Measurements from ENCODE around the gene INHA. TPM values are rescaled to one million over a fixed set of nuclear protein-coding genes. Genes with fewer than 3 reads are reported as not detected.
A peak's percentile ranks its signal among the peaks of the same experiment; 100 is the strongest.

Gene INHA
- total RNA-seq, 1 donor from 2014 or later = 0.28 TPM

DNA sequence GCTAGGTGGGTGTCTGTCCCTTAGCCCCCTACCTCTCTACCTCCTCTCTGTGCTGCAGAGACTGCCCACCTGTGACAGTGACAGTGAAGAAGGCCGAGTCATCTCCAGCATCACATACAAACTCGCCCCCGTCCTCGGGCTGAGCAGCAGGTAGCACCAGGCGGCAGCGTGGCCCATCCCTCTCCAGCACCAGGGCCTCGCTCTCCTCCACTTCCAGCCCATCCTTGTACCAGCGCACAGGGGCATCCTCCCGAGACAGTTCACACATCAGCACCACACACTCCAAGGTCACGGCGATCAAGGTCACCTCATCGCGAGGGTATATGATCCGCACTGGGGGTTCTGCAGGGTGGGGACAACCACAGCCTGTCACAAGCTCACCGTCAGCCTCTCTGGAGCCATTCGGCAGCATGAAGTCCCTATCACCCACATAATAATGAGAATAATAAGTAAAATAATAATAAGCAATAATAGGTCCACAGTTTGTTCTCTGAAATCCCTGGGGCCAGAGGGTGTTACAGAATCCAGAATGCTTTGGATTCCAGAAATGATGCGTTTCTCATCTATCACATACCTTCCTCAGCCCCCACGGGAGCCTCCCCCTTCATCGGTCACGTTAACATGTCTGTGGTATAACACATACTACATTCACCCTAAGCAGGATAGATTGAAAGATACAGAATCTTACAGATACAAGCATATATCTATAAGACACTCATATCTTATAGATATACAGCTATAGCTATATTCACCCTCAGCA is 12.8 kb upstream of the INHA start:
- ATAC-seq = no peak

DNA sequence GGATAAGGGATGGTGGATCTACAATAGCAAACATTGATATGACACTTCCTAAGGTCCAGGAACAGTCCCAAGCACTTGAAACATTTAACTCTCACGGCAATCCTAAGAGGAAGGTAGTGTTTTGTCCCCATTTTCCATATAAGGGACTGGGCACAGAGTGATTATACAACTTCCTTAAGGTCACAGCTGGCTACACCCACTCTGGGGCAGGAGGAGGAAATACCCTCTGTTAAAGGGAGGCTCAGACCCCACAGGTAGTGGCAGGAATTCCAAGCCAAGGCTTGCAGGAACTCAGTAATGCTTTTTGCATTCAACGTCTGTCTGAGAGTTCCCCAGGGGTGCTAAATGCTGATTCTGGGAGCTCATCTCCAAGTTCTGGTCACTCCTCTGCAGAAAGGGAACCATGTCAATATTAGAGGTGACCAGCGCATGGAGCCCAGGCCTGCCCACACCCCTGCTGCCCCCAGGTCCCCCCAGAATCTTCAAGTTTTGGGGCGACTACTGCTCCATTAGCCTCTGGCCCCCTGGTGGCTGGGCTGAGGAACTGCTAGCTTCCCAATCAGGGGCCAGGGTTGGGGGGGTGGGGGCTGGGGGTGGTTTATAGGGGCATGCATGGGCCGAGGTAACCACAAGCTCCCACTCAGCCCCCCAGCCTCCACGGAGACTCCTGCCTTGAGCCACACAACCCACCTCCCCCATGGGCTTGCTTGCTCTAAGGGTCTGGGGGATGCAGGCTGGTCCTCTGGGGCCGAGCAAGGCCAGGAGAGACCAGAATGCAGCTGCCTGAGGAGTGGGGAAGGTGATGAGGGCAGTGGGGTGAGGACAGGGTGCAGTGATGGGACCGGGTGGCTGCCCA is 11.8 kb upstream of the INHA start:
- ATAC-seq = no peak

DNA sequence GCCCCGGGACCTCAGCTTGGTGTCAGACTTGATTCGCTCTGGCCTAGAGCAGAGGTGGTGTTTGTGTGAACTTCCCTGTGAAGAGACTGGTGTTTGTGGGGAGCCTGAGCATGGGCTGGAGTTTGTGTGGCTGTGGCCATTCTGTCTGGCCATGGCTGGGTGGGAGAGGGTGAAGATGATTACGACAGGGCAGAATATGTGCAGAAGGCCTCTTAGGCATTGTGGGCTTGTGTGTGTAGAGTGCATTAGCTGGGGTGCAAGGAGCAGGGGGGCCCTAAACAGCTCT is 11.3 kb upstream of the INHA start:
- no peak for ATAC-seq

DNA sequence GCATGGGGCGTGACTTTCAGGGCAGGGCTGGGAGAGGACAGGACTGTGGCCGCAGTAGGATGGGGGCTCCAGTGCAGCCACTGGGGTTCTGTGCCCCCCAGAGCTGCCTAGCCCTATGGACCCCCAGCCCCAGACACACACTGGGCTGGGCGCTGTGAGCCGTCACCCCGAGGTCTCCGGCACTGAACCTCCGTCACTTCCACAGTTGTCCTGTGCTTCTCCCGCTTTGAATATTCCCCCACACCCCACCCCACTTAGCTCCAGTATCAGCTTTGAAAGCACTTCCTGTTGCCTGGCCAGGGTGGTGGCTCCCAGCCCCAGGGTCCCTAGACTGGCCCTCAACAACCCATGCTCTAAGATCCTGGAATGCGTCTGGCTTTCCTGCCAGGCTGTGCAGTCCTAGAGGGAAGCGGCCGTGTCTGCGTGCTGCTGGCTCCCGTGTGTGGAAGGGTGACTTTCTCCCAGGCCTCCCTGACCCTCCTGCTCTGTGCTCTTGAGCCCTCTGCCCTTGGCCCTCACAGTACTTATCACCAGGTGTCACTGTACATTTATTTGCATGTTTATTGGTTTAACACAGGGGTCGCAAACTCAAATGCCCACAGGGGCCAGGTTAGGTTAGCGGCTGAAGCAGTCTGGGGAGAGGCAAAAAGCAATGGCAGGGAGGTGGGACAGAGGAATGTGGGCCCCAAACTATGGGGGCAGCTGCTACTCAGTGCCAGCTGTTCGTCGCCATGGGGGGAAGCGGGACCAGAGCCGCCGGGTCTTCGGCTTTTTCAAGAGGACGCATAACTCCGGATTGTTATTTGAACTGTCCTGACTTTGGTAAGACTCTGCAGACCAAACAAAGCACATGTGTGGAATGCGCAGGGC is 10.7 kb upstream of the INHA start:
- ATAC-seq = no peak

DNA sequence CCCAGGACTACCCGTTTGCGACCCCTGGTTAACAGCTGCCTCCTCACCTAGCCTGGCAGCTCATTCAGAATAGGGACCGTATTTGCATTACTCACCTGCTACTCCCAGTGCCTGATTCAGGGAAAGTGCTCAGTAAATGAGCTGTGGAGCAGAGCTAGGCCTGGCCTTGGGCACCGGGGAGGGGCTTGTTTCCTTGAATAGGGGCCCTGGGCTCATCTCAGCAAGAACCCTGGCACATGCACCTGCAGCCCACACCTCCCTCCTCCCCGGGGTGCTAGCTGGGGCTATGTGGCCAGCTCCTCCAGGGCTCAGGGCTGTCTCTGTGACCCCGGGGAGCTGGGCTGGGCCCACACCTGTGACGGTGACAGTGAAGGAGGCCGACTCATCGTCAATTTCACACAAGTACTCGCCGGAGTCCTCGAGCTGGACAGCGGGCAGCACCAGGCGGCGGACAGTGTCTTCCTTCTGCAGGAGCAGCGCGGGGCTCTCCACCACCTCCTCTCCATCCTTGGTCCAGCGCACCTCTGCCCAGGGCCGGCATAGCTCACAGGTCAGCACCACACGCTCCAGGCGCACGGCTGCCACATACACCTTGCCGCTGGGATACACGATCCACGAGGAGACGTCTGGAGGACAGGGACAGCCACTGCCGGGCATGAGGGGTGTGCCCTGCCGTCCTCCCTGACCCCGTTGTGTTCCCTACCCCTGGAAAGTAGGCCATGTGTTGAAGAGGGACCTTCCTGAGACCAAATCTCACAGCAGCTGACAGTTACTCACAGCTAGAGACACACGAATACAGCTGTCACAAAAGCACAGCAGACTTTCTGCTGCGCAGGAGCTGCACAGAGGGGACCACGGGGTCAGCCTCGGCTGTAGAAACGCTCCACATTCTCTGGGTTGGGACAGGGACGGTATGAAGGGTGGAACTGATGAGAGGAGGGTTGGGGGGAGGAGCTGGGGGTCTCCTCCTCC is 9.8 kb upstream of the INHA start:
- no peak for ATAC-seq

DNA sequence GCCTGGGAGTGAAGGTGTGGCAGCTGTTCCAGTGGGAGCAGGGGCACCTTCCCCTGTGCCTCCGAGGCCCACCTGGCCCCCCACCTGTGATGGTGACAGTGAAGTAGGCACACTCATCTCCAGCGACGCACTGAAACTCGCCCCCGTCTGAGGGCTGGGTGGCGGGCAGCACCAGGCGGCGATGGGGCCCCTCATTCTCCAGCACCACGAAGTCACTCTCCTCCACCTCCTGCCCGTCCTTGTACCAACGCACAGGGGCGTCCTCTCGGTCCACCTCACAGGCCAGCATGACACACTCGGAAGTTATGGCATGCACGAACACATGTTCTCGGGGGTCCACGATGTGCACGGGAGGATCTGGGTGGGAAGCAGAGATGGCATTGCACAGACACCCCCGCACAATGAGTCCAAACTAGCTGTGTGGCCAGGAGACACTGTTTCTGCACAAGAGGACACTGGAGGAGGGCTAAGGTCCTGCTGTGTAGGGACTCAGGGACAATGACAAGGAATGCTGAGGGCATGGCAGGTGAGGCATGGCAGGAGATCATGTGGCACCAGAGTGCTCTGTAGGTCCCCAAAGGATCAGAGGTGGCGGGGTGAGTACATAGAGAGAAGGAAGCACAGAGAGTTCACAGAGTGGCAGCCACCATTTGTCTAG is 8.7 kb upstream of the INHA start:
- ATAC-seq = no peak

DNA sequence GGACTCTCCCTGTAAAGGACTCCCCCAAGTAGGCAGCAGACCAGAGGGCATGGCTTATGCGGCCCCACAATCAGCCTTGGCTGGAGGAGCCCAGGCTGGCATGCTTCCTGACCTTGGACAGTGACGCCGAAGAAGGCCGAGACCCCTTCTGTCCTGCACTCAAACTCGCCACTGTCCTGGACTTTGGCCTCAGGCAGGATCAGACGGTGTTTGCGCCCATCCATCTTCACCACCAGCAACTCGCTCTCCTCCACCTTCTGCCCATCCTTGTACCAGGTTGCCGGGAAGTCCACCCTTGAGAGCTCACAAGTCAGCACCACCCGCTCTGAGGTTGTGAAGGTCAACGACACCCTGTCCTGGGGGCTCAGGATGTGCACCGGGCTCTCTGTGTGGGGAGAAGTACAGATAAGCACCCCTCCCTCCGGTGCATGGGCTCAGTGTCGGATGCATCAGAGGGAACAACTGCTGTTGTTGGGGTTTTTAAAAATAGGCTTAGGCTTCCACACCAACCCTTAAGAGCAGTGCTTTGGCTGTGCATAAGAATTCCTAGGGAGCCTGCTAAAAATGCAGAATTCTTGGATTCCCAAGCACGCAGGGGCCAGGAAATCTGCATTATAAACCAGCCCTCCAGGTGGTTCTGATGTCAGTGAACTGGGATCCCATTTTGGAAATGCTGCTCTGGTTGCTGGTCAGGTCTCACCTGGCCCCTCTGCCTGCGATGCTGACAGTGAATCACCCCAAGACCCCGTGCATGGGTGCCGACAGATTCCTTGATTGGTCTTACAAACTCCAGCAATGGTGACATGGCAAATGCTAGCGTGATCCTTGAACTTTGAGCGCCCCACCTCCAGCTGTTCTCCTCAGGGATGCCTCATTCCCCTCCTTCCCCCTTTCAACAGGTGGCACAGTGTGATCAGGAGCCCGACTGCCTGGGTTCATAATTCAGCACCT is 6.7 kb upstream of the INHA start:
- no peak for ATAC-seq

DNA sequence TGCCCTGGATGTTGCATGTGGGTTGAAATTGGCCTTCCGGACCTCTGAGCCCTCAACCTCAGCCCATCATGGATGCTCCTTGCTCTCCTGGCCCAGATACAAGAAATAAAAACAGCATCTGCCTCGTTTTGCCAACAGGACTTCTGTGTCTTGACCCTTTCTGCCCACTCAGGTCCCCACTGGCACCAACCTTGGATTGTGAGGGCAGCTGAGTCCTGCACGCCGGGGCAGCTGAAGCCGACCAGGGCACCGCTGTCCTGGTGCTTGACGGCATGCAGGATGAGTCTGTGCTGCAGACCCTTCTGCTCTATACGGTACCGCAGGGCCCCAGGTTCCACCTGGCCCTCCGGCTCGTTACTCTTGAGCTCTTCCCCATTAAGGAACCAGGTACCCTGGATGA is 5.5 kb upstream of the INHA start:
- no peak for ATAC-seq

DNA sequence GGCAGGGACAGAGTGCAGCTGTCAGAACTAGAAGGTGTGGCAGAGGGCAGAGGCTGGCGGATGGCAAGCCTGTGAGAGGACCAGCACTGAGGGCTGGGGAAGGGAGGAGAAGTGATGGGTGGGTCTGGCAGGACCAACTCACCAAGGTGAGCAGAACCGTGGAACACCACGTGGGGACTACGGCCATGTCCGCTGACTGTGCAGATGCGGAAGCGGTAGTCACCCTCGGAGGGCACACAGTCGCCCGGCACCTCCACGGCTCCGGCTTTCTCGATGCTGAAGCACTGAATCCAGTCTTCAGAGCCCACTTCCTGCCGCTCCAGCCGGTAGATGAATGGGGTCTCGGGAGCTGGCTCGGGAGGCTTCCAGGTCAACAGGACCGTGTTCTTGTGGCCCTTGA is 5.0 kb upstream of the INHA start:
- ATAC-seq = no peak

DNA sequence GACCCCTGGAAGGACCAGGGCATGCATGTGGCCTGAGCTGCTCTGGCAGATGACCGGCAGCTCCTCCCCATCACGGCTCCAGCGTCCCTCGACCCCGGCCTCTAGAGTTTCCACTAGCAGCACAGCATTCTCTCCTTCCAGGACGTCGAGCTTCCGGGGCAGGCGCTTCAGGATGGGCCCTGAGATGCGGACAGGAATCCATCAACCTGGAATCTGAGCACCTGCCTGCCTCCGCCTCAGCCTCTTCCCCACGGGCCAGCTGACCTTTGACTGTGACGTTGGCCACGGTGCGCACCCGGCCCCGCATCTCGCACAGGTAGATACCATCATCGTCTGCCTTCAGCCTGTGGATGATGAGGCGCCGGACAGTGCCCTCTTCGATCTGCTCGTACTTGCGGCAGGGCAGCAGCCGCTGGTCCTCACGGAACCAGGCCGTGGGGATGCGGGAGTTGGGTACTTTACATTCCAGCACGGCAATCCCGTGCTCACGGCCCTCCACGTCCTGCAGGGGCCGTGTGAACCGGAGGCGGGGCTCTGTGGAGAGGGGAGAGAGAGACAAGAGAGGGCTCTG is 4.2 kb upstream of the INHA start:
- no peak for ATAC-seq

DNA sequence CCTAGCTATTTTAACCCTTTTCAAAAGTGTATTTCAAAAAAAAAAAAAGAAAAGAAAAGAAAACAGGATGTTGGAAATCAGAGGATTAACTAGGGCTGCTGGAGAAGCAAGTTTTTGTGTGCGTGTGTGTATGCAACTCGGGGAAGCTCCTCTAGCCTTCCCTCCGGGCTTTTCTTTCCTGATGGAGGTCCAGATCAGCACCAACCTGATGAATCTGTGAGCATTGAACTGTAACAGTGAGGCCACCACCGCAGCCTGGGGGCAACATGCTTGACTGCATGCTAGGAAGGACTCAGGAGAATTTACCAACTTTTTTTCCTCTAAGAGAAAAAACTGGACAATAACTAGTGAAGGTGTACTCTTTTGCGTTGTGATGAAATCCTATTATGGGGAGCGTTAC is 3.1 kb upstream of the INHA start:
- no peak for ATAC-seq

DNA sequence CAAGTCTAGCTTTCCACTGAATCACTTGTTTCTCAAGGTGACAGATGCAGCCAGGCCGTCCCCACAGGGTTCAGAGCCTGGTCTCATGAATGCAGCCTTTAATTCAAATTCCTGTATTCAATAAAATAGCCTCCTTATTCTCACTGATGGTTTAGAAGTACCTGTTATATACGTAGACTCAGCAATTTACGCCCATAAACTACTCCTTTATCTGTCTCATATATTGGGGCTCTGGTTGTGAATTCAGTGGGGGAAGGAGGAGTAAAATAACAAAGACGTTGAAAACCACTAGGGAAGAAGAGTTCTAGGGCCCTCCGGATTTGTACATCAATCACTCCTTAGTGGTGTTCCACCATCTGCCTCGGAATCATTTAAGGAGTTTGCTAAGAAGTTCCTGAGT is 2.5 kb upstream of the INHA start:
- ATAC-seq = no peak

DNA sequence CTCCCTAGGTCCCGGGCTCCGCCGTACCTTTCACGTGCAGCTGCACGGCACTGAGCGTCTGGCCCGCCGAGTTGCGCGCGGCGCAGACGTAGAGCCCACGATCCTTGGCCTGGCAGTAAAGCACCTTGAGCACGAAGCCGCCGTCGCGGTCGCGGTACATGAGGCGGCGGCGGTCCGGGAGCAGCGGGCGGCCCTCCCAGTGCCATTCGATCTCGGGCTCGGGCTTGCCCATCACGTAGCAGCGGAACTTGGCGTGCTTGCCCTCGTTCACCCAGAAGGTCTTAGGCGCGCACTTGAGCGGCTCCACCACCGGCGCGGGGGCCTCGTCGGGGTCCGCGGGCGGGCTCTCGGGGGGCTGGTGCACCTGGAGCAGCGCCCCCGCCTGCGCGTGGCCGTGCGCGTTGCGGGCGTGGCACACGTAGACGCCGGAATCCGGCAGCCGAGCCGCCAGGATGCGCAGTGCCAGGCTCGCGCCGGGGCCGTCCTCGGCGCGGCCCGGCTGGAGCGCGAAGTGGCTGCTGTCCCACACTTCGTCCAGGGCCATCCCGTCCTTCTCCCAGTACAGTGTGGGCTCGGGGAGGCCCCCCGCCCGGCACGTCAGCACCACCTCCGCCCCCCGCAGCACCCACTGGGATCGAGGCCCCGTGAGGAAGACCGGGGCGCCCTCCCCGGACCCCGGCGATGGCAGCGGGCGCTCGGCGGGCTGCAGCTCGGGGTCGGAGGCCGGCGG is 1.8 kb upstream of the INHA start:
- ATAC-seq = peak; percentile 45

DNA sequence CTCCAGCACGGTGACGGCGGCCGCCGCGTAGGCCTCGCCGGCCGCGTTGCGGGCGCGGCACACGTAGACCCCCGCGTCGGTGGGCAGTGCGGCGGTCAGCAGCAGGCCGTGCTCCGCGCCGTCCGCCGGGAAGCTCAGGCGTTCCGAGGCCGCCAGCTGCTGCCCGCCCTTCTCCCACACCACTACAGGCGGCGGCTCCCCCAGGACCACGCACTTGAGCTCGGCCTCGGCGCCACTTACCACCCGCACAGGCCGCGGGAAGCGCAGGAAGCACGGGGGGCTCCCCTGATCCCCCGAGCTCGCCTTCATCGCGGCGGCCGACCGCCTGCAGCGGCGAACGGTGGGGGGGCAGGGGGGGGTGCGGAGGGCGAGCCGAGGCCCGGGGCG is 1.2 kb upstream of the INHA start:
- ATAC-seq = no peak

DNA sequence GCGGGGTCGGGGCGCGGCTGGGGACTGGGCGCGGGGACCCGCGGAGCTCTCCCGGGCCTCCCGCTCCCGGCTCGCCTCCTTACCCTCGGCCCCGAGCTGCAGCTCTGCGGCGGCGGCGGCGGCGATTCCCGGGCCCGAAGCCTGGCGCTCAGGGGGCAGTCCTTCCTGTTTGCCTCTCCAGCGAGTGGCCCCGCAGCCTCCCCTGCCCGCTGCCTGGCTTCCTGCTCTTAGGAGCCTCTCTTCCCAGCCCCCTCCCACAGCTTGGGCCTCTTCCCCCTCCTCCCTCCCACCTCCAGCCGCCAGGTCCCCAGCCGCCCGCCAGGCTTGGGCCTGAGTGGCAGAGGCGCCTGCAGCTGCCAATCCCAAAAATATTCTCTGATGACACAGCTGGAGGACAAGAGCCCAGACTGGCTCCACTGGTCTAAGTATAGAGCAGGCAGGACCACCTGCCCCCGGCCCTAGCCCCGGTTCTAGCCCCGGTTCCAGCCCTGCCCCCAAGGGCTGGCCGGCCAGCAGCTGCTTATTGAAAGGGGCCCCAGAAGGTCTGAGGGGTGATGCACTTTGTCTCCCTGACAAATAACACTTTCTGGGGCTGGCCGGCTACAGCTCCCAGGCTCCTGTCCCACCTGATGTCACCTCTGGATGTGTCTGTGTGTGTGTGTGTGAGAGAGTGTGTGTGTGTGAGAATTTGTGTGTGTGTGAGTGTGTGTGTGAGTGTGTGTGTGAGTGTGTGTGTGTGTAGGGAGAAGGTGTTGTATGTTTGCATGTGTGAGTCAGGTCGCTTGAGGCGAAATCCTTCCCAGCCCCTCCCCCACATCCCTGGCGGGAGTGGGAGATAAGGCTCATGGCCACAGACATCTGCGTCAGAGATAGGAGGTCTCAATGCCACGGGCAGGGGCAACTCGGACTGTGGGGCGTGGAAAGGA is 536 bp upstream of the INHA start, which contains the start of gene OBSL1:
Gene OBSL1, minus strand, starts transcription at position 229 of the 926 bp plus-strand sequence. CDS start 307 bp downstream, outside the sequence.
- ATAC-seq = peak; percentile 51

DNA sequence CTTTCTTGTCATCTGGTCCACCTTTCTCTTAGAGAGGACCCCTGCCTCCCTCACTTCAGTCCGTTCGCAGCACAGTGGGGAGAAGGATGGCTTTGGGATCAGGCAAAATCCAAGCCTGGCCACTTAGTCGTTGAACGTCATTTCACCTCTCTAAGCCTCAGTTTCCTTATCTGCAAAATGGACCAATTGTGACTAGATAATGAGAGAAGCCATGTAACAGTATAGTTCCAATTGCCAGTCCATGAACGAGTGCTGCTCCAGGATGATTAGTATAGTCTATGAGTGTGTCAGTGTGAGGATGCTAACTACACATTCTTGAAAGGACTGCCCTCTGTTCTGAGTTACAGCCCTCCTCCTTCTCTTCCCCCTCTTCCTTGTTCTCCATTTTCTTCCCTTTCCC is 1.1 kb downstream of the INHA start:
- no peak for ATAC-seq

DNA sequence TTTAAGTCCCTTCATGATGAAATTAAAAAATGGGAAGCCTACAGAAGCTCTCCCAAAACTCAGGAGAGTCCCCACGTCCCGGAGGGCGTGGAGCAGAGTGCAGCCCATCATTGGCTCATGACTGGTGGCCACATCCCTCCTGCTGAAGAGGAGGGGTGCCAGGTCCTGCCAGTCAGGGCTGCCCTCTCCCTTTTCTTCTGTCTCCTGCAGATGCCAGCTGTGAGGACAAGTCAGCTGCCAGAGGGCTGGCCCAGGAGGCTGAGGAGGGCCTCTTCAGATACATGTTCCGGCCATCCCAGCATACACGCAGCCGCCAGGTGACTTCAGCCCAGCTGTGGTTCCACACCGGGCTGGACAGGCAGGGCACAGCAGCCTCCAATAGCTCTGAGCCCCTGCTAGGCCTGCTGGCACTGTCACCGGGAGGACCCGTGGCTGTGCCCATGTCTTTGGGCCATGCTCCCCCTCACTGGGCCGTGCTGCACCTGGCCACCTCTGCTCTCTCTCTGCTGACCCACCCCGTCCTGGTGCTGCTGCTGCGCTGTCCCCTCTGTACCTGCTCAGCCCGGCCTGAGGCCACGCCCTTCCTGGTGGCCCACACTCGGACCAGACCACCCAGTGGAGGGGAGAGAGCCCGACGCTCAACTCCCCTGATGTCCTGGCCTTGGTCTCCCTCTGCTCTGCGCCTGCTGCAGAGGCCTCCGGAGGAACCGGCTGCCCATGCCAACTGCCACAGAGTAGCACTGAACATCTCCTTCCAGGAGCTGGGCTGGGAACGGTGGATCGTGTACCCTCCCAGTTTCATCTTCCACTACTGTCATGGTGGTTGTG is 2.6 kb downstream of the INHA start:
- ATAC-seq = no peak

Measured in esophagus mucosa (tissue), 1 donor.